GM11168 (cell line): ENCODE results near the gene CHRDL1.
"Not testable (repeated sequence)": the region's sequence is repeated elsewhere in the genome, so short reads cannot be mapped to it uniquely, and the experiment has no call there.

ENCODE experiments used
- in situ Hi-C: fragments of 300-500 bp; cut with MboI; formaldehyde crosslinking; loops from one replicate; pipeline ENCODE4 v1.12.0; 2022; ENCODE audit warnings: low sequenced_read_pairs; ENCODE audit not compliant: unreplicated experiment

Gene CHRDL1, protein sequence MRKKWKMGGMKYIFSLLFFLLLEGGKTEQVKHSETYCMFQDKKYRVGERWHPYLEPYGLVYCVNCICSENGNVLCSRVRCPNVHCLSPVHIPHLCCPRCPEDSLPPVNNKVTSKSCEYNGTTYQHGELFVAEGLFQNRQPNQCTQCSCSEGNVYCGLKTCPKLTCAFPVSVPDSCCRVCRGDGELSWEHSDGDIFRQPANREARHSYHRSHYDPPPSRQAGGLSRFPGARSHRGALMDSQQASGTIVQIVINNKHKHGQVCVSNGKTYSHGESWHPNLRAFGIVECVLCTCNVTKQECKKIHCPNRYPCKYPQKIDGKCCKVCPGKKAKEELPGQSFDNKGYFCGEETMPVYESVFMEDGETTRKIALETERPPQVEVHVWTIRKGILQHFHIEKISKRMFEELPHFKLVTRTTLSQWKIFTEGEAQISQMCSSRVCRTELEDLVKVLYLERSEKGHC

DNA sequence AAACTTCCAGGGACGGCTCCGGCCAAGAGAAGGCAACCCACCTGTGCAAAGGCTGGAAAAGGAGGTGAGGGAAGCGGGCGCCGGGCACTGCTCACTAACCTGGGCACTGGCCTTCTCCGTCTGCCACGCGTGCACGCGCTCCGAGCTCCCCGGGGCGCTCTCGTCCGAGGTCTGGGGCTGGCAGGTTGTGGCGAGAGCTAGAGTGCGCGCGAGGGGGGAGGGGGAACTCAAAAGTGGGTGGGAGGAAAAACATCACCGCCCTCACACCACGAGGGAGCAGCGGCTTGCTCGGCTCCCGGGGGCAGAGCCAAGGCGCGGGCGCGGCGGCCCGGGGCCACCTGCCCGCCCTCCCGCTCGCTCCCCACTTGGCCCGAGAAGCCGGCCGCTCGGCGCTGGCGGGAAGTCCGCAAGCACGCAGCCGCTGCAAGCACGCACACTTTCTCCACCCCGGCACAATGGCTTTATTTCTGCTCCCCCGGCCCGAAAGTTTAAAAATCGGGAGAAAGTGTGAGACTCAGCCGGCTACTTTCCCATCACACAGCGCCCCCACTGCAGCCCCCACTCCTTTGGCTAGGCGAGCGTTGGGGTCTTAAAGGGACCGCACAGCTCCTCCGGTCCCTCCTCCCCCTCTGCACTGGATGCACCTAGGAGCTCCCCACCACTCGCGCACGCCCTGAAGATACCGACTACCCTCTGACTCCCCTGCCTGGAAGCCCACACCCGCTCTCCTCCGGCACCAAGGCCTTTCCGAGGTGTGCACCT, at the start of gene CHRDL1:
CHRDL1 (minus strand) TSS at position 173 of the 762 bp plus-strand sequence. CDS start 3,636 bp downstream, outside the sequence.
- in situ Hi-C loops = no loop called here

DNA sequence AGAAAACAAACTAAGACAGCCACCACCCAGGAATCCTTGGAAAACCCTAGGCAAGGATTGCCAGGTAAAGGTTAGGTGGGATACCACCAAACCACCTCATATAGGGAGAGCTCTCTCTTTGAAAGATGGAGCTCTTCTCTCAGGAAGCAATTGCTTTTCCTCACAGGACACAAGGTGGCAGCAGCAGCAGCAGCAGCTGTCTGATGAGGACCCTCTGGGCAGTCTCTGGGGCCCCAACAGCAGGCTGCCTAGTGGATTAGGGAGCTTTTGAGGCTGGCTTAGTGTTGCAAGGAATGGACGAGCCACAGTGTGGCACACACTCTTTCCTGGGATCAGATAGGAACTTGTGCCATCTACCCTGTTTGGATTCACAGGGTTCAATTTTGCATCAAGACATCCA, 41.4 kb upstream of the CHRDL1 start:
- in situ Hi-C loops = no loop called here

DNA sequence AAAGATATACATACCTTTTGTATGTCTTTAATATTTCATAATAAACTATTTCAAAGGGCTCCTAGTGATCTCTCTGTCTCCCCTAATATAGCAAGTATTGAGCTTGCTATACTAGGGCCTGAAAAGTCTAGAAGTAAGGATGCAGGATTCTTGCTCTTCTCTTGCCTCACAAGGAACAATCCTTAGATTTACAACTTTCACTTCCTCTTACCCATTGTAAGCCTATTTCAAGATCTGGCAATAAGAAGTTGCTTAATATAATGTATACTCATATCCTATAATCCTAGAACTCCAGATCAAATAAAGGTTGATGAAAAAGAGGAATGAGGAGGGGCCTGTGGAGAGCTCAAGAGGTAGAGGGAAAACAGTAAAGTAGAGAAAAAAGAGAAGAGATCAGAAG, 40.8 kb upstream of the CHRDL1 start:
- in situ Hi-C loops = no loop called here

DNA sequence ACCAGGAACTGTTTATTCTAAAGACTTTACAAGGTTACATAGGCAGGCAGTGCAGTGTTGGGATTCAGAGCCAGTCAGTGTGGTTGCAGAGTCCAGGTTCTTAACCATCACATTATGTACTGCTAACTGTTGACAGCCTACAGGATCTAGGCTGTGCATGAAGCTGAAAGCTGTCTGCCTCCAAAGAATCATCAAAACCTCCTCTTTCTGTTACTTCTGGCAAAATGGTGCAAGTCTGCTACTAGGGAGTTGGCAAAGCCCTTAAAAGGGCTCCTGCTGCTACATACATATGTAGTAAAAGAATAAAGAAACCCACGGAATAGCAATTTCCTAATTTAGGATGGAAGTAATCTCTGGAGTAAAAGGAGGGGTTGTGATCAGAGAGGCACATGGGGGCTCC, 40.4 kb upstream of the CHRDL1 start:
- in situ Hi-C loops = no loop called here

DNA sequence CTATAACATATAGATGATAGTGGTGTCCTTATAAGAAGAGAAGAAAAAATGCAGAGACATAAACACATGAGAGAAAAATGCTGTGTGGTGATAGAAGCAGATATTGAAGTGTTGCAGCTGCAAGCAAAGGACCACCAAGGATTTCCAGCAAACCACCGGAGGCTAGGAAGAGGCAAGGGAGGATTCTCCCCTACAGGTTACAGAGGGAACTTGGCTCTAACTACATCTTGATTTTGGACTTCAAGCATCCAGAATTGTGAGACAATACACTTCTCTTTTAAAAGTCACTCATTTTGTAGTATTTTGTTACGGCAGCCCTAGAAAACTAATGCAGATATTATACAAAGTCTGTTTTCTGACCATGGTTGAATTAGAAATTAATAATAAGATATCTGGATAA, 30.4 kb upstream of the CHRDL1 start:
- in situ Hi-C loops = no loop called here

DNA sequence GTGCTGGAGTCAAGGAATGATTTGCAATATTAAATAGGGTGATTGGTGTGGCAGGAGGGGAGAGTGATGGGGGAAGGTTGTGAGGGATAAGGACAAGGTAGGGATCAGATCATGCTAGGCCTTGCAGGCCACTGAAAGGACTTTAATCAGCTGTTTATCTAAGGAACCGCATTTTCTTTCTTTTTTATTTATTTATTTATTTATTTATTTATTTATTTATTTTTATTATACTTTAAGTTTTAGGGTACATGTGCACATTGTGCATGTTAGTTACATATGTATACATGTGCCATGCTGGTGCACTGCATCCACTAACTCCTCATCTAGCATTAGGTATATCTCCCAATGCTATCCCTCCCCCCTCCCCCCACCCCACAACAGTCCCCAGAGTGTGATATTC, 20.9 kb upstream of the CHRDL1 start:
- in situ Hi-C loops = not testable (repeated sequence)

DNA sequence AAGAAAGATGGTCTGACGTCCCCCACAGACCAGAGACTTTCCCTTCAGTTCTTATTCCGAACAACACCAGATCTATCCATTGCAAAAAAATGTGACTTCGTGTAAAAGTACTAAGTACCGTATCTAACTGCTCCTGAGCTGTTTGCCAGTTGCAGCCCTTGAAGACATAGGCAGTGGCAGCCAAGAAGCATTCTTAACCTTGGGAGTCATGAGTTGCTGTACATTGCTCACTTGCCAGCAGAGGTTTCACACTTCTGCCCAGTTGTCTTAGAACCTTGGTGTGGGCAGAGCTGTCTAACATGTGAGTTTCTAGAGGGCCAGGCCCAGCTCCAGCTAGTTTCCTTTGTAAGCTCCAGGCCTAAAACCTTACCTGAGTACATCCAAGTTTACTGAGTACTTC, 10.5 kb upstream of the CHRDL1 start:
- in situ Hi-C loops = no loop called here

DNA sequence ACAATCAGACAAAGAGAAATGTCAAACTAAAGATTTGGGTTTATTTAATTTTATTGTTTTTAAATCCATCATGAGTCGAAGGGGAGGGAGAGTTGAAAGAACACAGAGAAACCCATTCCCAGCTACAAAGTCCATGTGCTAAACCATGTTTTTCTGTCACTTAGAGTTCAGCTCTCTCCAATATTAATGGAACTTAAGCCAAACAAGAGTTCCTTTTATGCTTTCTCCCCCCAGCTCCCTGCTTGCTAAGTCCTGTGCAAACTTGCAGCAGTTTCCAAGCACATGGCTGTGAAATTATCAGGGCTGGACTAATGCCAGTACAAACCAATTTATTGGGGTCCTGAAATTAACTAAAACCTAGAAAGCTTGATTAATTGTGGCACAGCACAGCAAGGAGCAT, 9.7 kb upstream of the CHRDL1 start:
- in situ Hi-C loops = no loop called here

DNA sequence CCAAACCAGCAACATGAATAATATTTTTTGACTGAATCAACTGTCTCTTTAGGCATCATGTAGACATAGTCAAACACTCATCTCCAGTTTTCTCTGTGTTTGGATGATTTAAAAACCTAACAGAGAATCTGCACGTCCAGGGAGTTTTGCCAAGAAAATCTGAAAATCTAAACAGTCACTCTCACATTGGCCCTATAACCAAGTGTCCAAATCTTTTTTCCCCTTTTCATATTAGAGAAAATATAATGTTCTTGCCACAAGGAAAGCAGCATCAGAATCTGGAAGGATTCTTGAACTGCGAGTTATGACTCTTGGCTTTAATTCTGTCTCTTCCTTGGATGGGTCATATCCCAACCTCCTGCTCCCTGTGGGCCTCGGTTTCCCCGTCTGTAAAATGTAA, 8.8 kb upstream of the CHRDL1 start:
- in situ Hi-C loops = no loop called here

DNA sequence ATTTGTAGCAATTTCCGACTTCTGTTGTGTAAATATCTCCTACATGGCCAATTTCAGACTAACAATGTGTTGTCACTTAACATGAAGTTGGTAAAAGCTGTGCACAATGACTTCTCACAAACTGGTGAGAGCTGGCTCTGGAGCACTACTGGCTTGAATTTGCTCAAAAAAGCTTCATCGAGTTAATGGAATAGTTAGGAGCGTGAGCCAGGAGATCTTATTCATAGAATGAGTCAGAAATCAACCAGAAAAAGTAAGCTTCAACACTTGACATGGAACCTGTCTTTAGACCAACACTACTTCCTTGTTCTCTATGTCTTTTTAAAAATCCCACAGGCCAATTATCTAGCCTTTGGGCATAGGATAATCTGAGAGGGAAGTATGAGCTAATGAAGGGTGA, 7.9 kb upstream of the CHRDL1 start:
- in situ Hi-C loops = no loop called here

DNA sequence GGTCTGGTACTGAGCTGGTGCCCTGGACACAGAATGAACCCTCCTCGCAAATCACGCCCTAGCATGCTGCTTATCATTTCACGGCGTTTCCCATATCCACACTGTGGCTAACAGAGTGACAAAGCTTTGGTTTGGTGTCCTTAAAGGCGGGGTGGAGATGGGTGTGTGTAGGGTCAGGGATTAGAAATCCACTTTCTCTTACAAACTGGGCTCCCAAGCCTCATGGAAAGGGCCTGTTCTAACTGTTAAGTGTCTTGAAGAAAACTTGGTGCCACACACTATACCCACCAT, 735 bp upstream of the CHRDL1 start:
- in situ Hi-C loops = no loop called here

DNA sequence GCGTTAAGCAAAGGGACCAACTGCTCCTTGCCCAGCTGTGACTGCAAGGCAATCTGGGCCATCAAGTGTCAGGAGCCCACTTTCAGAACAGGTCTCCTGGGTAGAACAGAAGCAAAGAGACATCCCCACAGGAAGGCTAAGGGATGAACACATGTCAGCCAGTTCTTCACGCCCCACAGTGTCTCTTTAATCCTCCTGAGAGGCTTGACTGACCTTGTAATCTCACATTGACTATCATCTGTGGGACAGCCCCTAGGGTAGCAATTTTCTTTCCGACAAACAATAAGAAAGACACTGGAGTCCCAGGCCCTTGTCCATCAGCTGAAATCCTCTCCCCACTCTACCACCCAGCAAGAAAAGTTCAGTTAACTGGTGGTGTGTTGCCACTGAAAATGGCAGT, 1.0 kb downstream of the CHRDL1 start:
- in situ Hi-C loops = no loop called here

DNA sequence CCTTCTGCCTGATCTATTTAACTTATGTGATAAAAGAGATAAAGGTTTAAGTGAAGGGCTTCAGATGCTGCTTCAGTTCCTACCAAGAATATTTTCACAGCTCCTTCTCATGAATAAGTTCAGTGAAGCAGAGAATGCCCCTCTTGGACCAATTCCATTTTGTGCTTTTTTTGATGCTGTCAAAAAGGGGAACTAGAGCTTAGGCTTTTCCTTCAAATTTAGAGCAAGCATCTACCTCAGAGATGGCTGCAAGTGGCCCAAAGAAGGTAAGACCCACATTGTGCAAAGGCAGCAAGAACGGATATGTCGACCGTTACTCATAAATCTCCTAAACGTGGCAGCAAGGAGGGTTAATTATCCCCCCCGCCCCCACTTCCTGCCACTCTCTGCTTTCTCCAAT, 4.5 kb downstream of the CHRDL1 start:
- in situ Hi-C loops = no loop called here

DNA sequence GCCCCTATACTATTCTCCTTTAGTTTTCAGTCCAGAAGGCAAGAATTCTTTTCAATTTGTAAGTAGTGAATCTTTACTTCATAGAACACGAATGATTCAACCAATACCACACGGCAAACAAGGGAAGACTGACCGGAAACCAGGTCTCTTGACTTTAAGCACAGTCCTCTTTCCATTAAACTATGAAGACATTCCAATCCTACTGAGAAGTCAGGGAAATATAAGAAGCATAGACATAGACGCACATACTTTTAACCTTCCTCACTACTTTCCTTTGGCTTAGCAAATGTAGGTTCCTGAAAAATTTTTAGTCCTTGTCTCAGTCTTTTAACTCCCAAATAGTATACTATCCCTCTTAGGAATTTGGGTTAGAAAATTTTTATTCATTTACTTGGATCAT, 9.1 kb downstream of the CHRDL1 start:
- in situ Hi-C loops = no loop called here

DNA sequence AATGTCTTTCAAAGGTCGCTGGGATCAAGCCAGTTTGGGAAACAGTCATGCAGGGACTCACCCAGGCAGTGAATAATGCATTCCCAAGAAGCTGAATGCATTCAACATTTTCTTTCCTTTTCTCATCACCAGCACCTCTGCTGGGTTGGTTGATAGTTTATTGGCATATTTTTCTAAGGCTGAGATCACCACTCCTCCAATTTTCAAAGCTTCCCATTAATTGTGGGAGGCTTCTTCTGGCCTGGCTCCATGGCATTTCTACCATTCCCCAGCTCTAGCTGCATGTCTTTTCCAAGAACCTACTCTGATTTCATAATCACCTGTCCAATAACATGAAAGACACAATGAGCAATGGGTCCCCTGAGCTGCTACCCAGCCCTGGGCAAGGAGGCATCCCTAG, 35.8 kb downstream of the CHRDL1 start:
- in situ Hi-C loops = no loop called here

DNA sequence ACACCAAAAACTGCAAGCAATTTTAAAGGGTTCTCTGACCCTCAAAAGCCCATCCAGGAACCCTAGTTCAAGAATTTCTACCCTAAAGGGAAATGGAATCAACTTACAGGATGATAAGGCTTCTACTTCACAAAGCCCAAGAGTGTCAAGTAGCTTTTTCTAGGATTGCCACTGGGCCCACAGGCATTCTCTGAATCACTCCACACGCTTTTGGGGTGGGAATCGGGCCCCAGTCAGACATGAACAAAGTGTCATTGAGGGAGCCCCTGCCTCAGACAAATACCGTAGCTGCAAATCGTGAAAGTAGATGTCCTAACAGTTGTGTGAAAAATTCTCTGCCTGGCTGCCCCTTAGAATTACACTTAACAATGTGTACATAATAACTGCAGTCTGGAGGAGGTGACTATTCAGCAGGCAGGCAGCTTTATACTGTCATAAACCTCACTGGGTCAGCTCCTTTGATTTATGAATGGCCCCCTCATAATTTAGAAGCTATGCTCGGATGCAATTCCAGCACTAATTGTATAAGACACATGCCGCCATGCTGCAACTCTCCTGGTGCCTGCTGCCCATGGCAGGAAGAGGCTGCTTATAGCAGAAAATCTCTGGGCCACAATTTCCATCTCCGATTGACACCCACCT, 36.7 kb downstream of the CHRDL1 start:
- in situ Hi-C loops = no loop called here

DNA sequence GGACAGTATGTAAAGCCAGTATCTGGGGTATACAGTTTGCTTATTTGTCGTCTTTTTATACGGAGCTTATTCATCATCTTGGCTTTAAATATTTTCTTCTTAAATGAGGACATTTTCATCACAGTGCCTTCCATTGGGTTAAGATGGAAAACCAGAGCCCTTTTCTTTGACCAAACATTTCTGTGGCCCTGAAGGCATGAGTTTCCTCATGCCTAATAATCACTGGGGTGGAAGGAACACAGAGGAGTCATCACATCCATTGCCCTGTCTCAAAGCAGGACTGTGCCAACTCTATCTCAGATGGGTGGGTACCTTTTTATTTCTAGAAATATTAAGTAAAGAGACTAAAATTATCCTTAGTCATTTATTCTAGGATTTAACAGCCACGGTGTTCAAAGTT, 40.0 kb downstream of the CHRDL1 start:
- in situ Hi-C loops = no loop called here

DNA sequence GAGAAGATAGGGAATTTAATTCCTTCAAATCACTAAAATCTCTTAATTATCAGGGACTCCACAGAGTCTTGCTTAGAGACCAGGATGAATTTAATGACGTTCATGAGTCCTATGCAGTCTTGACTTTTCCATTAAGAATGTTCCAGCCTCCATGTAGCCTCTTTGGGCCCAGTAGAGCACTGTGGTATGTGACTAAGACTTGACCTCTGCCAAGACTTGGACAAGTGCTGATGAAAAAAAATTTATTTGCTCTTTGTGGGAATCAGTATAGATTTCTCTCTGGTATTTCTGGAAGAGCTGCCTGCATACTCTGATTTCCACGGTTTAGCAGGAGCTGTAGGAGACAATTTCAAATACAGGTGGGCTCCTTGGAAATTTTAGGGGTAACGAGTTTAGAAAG, 40.6 kb downstream of the CHRDL1 start:
- in situ Hi-C loops = no loop called here

DNA sequence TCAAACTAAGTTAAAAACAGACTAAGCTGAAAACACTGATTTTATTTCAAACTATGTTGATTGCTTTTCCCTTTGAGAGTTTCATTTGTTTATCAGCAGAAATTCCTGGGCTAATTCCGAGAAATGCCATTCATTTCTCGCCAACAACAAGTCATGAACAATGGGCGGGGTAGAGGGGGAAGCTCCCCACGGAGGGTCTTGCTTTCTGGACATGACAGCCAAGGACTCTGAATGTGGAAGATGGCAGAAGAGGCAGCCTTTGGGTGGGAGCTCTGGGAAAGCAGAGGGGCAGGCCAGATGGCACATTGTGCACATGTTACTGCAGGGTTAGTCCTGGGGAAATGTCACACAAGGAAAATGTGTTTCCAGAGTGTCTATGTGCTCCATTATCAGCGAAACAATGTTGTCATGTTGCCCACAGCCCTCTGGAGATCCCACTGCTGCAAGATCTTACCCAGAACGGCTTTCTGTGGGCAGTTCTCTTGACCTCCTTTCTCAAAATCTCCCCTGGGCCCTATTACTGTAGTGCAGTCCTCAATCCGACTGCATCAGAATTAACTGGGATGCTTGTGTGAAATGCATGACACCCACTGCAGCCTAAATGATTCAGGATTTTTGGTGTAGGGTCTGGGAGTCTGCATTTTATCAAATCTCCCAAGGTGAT, 45.0 kb downstream of the CHRDL1 start:
- in situ Hi-C loops = no loop called here

DNA sequence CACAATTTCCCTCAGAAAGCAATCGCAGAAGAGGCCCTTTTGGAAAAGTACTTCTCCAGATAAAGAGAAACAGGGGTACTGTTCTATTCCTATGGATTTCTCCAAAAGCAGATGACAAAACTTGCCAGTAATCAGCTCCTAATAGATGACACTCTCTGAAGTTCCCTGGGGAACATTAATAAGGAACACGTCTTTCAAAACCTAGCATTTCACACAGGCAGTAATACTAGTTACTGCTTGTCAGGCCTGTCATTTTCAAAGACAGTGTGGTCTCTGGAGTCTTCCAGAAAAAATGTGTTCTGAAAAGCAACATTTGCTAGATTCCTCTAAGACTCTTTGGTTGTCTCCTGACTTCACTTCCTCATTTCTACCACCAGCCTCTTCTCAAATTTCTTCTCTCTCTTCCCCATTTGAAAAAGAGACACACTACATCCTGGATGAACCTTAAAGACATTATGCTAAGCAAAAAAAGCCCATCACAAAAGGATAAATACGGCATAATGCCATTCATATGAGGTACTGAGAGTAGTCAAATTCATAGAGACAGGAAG, 47.3 kb downstream of the CHRDL1 start:
- in situ Hi-C loops = no loop called here

DNA sequence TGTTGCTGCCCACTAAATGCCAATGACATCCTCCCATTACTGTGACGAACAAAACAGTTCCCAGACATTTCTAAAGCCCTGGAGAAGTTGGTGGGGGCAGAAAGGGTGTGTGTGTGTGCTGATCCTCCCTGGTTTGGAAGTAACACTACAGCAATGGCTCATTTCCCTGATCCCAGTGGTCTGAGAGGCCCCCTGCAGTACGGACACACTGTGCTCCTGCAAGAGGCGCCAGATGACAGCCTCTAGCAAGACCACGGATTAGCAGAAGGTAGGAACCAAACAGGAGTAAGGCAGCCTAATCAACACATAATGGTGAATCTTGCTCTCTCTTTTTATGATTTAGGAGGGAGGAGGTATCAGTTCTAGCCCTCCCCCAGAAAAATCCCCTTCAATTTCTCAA, 49.6 kb downstream of the CHRDL1 start:
- in situ Hi-C loops = no loop called here
